Sigmoid colon (tissue), 7 donors: ENCODE results near the gene HSPH1. TPM values are rescaled to one million over a fixed set of nuclear protein-coding genes. Genes with fewer than 3 reads are reported as not detected.

Experiments used
- DNase-seq: peaks from one replicate; pipeline ENCODE4 v3.0.0-alpha.2; 2019
- H3K27ac ChIP-seq, 4 donors: fragments of 200-600 bp; sonication (generic); one replicate each; pipeline ENCODE4 v1.5.1; 2016 to 2019; ENCODE audit warnings: mild to moderate bottlenecking in 1 of 4
- H3K27me3 ChIP-seq, 3 donors: fragments of 200-600 bp; sonication (generic); one replicate each; pipeline ENCODE4 v1.5.1; 2019; ENCODE audit warnings: mild to moderate bottlenecking in 1 of 3
- H3K36me3 ChIP-seq, 4 donors: fragments of 200-600 bp; sonication (generic); one replicate each; pipeline ENCODE4 v1.5.1; 2016 to 2019
- H3K4me1 ChIP-seq, 4 donors: fragments of 200-600 bp; sonication (generic); one replicate each; pipeline ENCODE4 v1.5.1; 2017 to 2019
- H3K4me3 ChIP-seq, 4 donors: fragments of 200-600 bp; sonication (generic); one replicate each; pipeline ENCODE4 v1.5.1; 2017 to 2019; ENCODE audit warnings: mild to moderate bottlenecking in 2 of 4, moderate library complexity in 1 of 4
- H3K9me3 ChIP-seq, 4 donors: fragments of 200-600 bp in 3 of 4; sonication (generic) in 3 of 4; one replicate each; pipeline versions ENCODE4 v1.5.1 to v1.6.1; 2013 to 2019
- CTCF ChIP-seq, 4 experiments: fragments of 450-650 bp in 3 of 4; fragments of 200-600 bp in 1 of 4; IDR thresholded peaks; one replicate each; pipeline ENCODE4 v1.5.1; 2016 to 2019; ENCODE audit warnings: antibody characterized with exemption in 4 of 4, mild to moderate bottlenecking in 3 of 4, moderate library complexity in 2 of 4
- EP300 ChIP-seq, 4 donors: sonication (generic); formaldehyde crosslinking; IDR thresholded peaks; one replicate each; pipeline ENCODE4 v1.6.1; 2017; ENCODE audit warnings: antibody characterized with exemption in 4 of 4
- POLR2A ChIP-seq, 2 donors: fragments of 450-650 bp; IDR thresholded peaks; one replicate each; pipeline ENCODE4 v1.6.1; 2016; ENCODE audit warnings: antibody characterized with exemption in 2 of 2, mild to moderate bottlenecking in 2 of 2, moderate library complexity in 2 of 2
- POLR2AphosphoS5 ChIP-seq, 4 donors: sonication (generic); formaldehyde crosslinking; IDR thresholded peaks; one replicate each; pipeline ENCODE4 v1.6.1; 2017; ENCODE audit warnings: antibody characterized with exemption in 4 of 4
- WGBS, 2 donors: extraction: QIAGEN DNeasy Blood & Tissue Kit; methylation state at CpG; one replicate each; pipeline ENCODE4 v1.1.7; 2013; 5-methylcytosine and 5-hydroxymethylcytosine counted together
- intact Hi-C: fragments of 100-400 bp; cut with DNase I; formaldehyde crosslinking; loops from one replicate; pipeline ENCODE4 v1.15.1; 2023
- polyA plus RNA-seq, 3 donors: library from polyadenylated mRNA; stranded (reverse); fragments of 200-250 nt; gene quantifications; one replicate each; pipeline ENCODE4 v1.2.3, GENCODE V29; 2013
- total RNA-seq, 4 donors: library from RNA; depleted of rRNA; stranded (reverse); fragments of >200 nt; gene quantifications; one replicate each; pipeline ENCODE4 v1.1.0, GENCODE V29; 2016
- donor health status: healthy with polysubstance abuse.
- donor health status: Bipolar disorder and iron deficiency.
- donor health status: healthy.

The HSPH1 gene
- total and polyA plus RNA-seq, 7 donors: 12.0 to 41.5 (median 30.7) TPM

GRCh38 chr13:31110169-31110568 lies 51.5 kb downstream of the HSPH1 start:
- Histone ChIP-seq H3K4me3 (no peak overlapping the region), H3K4me1 (no peaks in the 10 kb centered on the region), H3K27ac (no peak overlapping the region), H3K36me3 (no peaks in the 10 kb centered on the region), H3K9me3 (no peaks in the 10 kb centered on the region), H3K27me3 (no peaks in the 10 kb centered on the region)
- intact Hi-C loops: no loop called here
- TF ChIP-seq POLR2A (IDR thresholded peaks at IDR 0.05) (no peak), EP300 (IDR thresholded peaks at IDR 0.05) (no peak), CTCF (IDR thresholded peaks at IDR 0.05) (no peak), POLR2AphosphoS5 (IDR thresholded peaks at IDR 0.05) (no peak)
- 92 to 93% methylated on average over 7 of the region's 7 CpGs for WGBS, 2 donors
- DNase-seq: no peak

GRCh38 chr13:31107109-31107508 lies 54.6 kb downstream of the HSPH1 start:
- 96 to 98% methylated on average over 1 of the region's 1 CpG for WGBS, 2 donors
- intact Hi-C loops: no loop called here
- no peaks in the 10 kb centered on the region for H3K27me3 ChIP-seq

DNA sequence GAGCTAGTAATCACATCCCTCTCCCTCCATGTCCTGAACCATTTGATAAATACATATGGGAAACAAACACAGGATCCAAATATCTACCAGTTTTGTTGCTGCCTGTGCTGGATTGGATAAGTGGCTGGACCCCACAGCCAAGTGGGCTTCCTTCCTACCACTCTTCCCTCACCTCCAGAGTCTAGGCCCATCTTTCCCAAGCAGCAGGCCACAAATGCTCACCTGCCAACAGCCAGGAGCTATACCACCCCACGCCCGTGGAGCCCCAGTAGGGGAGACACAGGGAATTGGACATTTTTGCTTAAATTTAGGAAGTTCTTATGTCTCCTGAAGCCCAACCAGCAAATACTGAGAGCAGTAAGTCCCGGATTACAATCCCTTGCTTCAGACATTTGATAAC lies 55.8 kb downstream of the HSPH1 start:
- TF ChIP-seq POLR2A (IDR thresholded peaks at IDR 0.05) (no peak), POLR2AphosphoS5 (IDR thresholded peaks at IDR 0.05) (no peak), CTCF (IDR thresholded peaks at IDR 0.05) (no peak), EP300 (IDR thresholded peaks at IDR 0.05) (no peak)
- Histone ChIP-seq H3K36me3 (no peaks in the 10 kb centered on the region), H3K27ac (no peak overlapping the region), H3K27me3 (no peaks in the 10 kb centered on the region), H3K4me3 (no peak overlapping the region), H3K9me3 (no peaks in the 10 kb centered on the region), H3K4me1 (no peaks in the 10 kb centered on the region)
- 95 to 96% methylated on average over 3 of the region's 3 CpGs for WGBS, 2 donors
- DNase-seq: no peak
- intact Hi-C loops: no loop called here

More at GRCh38 chr13:31107109-31107508, 54.6 kb downstream of the HSPH1 start:
- DNase-seq: no peak
- H3K4me3 ChIP-seq: no peak overlapping the region
- H3K9me3 ChIP-seq: no peaks in the 10 kb centered on the region
- H3K27ac ChIP-seq: no peak overlapping the region
- H3K4me1 ChIP-seq: no peaks in the 10 kb centered on the region
- TF ChIP-seq POLR2A (IDR thresholded peaks at IDR 0.05) (no peak), EP300 (IDR thresholded peaks at IDR 0.05) (no peak), POLR2AphosphoS5 (IDR thresholded peaks at IDR 0.05) (no peak), CTCF (IDR thresholded peaks at IDR 0.05) (no peak)
- no peaks in the 10 kb centered on the region for H3K36me3 ChIP-seq

DNA sequence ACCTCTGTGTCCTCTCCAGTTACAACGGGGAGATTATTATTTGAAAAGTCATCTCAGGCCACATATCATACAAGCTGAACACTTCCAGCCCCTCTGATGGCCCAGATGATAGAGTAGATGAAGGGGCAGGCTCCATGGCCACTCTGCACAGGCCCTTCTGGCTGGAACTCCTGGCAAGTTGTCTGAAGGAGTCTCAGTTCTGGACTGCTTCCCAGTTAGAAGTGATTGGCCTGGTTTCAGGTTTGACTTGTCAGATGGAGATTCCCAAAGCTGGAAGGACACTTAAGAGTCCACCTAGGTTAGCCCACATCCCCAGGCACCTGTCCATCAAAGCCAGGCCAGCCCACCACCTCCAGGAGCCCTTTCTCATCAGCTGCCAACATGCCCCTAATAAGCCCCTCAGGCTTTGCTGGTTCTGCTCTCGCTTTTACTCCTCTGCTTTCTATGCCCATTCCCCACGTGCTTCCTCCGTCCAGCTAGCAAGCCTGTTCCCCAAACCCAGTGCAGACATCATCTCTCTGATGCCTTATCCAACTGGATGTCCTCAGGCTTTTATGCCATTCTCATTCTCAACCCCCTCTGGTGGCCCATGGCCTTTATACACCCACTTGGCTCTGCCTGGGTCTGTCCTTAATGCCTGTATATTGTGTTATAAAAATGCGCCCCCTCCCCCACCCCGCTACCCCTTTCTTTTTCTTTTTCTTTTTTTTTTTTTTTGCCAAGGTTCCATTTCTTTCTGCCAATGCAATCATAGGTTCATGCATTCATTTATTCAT lies 56.5 kb downstream of the HSPH1 start:
- Histone ChIP-seq H3K4me1 (no peaks in the 10 kb centered on the region), H3K36me3 (no peaks in the 10 kb centered on the region), H3K27ac (no peak overlapping the region), H3K9me3 (no peaks in the 10 kb centered on the region), H3K4me3 (no peak overlapping the region), H3K27me3 (no peaks in the 10 kb centered on the region)
- DNase-seq: no peak
- intact Hi-C loops: no loop called here
- WGBS, 2 donors: 90 to 93% methylated on average over 6 of the region's 6 CpGs
- no peak for TF ChIP-seq EP300 (IDR thresholded peaks at IDR 0.05)

DNA sequence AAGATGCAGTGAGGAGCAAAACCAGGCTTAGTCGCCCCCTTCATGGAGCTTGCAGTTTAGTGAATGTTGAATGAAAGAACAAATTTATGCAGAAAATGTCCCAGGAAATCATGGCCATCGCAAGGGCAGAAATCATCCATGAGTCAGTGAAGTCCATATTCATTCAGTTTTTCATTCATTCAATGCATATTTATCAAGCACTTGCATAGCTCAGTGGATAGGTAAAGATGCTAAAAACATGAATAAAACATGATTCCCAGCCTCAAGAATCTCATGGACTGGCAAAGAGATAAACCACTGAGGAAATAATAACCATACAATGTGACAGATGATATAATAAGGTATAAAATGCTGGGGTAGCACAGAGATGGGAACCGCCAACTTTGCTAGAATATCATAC lies 58.8 kb downstream of the HSPH1 start:
- intact Hi-C loops: no loop called here
- H3K27me3 ChIP-seq: peaks cover 0 to 9% (median 0%) of the 10 kb centered on the region in 3 donors
- H3K27ac ChIP-seq: no peak overlapping the region
- H3K4me1 ChIP-seq: no peaks in the 10 kb centered on the region
- TF ChIP-seq POLR2A (IDR thresholded peaks at IDR 0.05): no peak
- TF ChIP-seq POLR2AphosphoS5 (IDR thresholded peaks at IDR 0.05): no peak
- no peak for TF ChIP-seq CTCF (IDR thresholded peaks at IDR 0.05)
- no peak for TF ChIP-seq EP300 (IDR thresholded peaks at IDR 0.05)
- H3K4me3 ChIP-seq: no peak overlapping the region
- no peaks in the 10 kb centered on the region for H3K36me3 ChIP-seq
- WGBS, 2 donors: 95 to 97% methylated on average over 3 of the region's 3 CpGs
- H3K9me3 ChIP-seq: no peaks in the 10 kb centered on the region
- DNase-seq: no peak
